ENCODE results near the gene CRTC3. TPM values are rescaled to one million over a fixed set of nuclear protein-coding genes. Genes with fewer than 3 reads are reported as not detected.

The CRTC3 gene
- total RNA-seq, 1 experiment from 2014 or later, result 3.9 TPM

DNA sequence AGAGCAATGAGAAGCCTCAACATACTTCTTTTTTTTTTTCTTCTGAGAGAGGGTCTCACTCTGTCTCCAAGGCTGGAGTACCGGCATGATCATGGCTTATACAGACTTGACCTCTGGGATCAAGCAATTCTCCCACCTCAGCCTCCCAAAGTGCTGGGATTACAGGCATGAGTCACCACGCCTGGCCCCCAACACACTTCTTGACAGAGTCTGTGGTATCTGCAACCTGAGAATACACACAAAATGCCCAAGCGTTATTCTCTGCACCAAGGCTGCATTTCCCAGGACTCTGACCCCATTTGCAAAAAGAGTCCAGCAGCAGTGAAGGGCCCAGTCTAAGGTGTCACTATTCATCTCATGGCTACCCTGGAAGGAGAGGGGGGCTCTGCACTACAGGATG lies 144.8 kb downstream of the CRTC3 start:
- Histone ChIP-seq H3K9me3 (ENCODE audit: control insufficient read depth, low read depth, low read length) (no peaks in the 10 kb centered on the region), H2BK120ac (ENCODE audit: low read depth, low read length, poor library complexity, severe bottlenecking) (no peak overlapping the region), H3K4ac (ENCODE audit: low read depth, low read length) (no peak overlapping the region), H3K27me3 (ENCODE audit: insufficient read depth, low read length) (no peaks in the 10 kb centered on the region), H3K27ac (ENCODE audit: insufficient read length, low read depth, low read length) (no peak overlapping the region), H4K20me1 (ENCODE audit: control insufficient read depth, insufficient read depth, insufficient read length) (no peaks in the 10 kb centered on the region), H4K91ac (ENCODE audit: insufficient read length, low read depth, low read length) (no peak overlapping the region), H3K4me2 (ENCODE audit: insufficient read depth, insufficient read length, low read length) (no peak overlapping the region), H2BK15ac (ENCODE audit: low read depth, low read length) (no peak overlapping the region), H3K23ac (ENCODE audit: insufficient read length, low read depth, low read length) (no peak overlapping the region), H2AK5ac (ENCODE audit: insufficient read length, low read length) (no peak overlapping the region), H2BK20ac (ENCODE audit: low read depth, low read length, poor library complexity, severe bottlenecking) (no peak overlapping the region), H3K79me2 (ENCODE audit: insufficient read depth, low read length) (no peaks in the 10 kb centered on the region), H3K79me1 (ENCODE audit: insufficient read depth, low read depth, low read length, poor library complexity, severe bottlenecking) (no peaks in the 10 kb centered on the region), H4K5ac (ENCODE audit: insufficient read length, low read depth, low read length) (no peak overlapping the region), H3T11ph (ENCODE audit: low read length) (no peak overlapping the region), H3K14ac (ENCODE audit: insufficient read depth, low read length) (no peak overlapping the region), H3K23me2 (ENCODE audit: insufficient read length, low read depth, low read length, poor library complexity, severe bottlenecking) (no peaks in the 10 kb centered on the region), H3K9ac (ENCODE audit: extremely low read depth, insufficient read length, low read length) (no peak overlapping the region), H3K56ac (ENCODE audit: insufficient read length, low read depth, low read length) (no peak overlapping the region), H2AFZ (ENCODE audit: low read length) (no peak overlapping the region), H3K4me1 (ENCODE audit: insufficient read depth, low read length) (no peaks in the 10 kb centered on the region), H2BK12ac (ENCODE audit: insufficient read length, low read depth, low read length) (no peak overlapping the region), H4K8ac (replicated peaks; ENCODE audit: insufficient read length, low read depth, low read length) (no peak overlapping the region), H3K18ac (ENCODE audit: insufficient read length, low read depth, low read length) (no peak overlapping the region), H2BK5ac (ENCODE audit: insufficient read length, low read length) (no peak overlapping the region)
- H3K4me3 Mint-ChIP-seq, result no peak overlapping the region; a peak in 1 of 5 replicates
- WGBS (ENCODE audit: extremely low coverage, insufficient read length, low lambda C conversion rate), result no CpG with 5 or more reads among the region's 3 CpGs
- peaks cover 2% of the 10 kb centered on the region for H3K27me3 Mint-ChIP-seq (ENCODE audit: low read depth)
- DNase-seq, result no peak
- H3K4me1 Mint-ChIP-seq, result no peaks in the 10 kb centered on the region
- H3K36me3 Mint-ChIP-seq (ENCODE audit: insufficient read depth in 1 of 3, low read depth in 3 of 3), result no peaks in the 10 kb centered on the region
- TF ChIP-seq, protein P1, sequence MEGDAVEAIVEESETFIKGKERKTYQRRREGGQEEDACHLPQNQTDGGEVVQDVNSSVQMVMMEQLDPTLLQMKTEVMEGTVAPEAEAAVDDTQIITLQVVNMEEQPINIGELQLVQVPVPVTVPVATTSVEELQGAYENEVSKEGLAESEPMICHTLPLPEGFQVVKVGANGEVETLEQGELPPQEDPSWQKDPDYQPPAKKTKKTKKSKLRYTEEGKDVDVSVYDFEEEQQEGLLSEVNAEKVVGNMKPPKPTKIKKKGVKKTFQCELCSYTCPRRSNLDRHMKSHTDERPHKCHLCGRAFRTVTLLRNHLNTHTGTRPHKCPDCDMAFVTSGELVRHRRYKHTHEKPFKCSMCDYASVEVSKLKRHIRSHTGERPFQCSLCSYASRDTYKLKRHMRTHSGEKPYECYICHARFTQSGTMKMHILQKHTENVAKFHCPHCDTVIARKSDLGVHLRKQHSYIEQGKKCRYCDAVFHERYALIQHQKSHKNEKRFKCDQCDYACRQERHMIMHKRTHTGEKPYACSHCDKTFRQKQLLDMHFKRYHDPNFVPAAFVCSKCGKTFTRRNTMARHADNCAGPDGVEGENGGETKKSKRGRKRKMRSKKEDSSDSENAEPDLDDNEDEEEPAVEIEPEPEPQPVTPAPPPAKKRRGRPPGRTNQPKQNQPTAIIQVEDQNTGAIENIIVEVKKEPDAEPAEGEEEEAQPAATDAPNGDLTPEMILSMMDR (conservative IDR thresholded peaks at IDR 0.05), result no peak
- H3K27ac Mint-ChIP-seq, result no peak overlapping the region
- peaks cover 3% of the 10 kb centered on the region in 2 experiments; a peak in 1 of 5 replicates for H3K9me3 Mint-ChIP-seq
